Daoy (cell line): ENCODE measurements around the gene DCTN2. TPM values are rescaled to one million over a fixed set of nuclear protein-coding genes. Genes with fewer than 3 reads are reported as not detected.
A peak's percentile ranks its signal among the peaks of the same experiment; 100 is the strongest.
"Not testable (repeated sequence)": the region's sequence is repeated elsewhere in the genome, so short reads cannot be mapped to it uniquely, and the experiment has no call there.

Experiments used
- DNase-seq: peaks from one replicate; pipeline ENCODE4 v3.0.0-alpha.2; 2015; ENCODE audit warnings: low read depth
- total RNA-seq: library from RNA; depleted of rRNA; stranded (reverse); fragments of >200 nt; shearing (Covaris generic); gene quantifications from 2 replicates; pipeline ENCODE4 v1.2.3, GENCODE V29; 2014

DCTN2 gene
- total RNA-seq, 1 experiment from 2014 or later: 108 TPM

DNA sequence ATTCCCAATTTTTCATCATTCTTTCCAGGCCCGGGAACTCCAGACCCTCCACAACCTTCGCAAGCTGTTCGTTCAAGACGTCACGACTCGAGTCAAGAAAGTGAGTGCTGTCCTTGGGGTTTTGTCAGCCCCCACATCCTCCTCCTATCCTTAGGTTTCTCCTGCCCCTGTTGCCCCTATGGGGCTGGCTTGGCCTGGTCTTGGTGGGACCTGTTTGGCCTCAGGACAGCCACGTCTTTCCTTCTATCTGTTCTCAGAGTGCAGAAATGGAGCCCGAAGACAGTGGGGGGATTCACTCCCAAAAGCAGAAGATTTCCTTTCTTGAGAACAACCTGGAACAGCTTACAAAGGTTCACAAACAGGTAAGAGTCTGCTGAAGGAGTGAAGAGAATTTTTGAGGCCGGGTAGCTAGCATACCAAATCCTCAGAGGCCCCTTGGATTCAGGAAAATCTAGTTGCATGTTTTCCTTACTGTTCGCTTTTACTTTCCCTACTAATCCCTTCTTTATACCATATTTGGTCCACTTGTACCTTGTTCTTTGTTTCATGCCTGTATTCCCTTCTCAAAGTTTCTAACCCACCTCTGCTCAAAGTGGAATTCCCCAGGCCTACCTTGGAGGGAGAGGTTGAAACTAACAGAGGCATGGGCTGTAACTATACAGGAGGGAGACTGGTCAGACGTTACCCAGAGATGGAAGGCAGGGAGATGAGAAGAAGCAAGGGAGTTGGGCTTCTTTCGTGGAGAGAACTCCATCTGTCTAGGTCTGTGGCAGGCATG is 31.2 kb upstream of the DCTN2 start:
- DNase-seq: no peak

DNA sequence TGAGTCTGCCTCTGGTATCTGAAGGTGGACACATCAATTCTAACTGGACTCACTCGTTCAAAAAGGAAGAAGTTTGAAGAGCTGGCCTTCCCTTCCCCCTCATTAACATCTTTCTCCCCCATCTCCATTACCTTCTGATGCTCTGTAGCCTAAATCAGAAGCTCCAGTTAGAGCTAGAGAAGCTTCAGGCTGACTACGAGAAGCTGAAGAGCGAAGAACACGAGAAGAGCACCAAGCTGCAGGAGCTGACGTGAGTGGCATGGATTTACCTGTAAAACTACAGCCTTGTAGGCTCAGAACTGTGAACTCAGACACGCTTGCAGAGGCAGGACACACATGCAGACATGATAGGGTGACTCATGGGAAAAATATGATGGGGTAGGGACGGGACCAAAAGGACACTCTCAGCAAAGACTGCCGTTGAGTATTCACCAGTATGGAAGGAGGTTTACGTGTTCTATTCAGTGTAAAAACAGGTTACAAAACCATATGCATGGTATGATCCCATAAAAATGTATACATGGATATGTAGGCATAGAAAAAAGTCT is 29.7 kb upstream of the DCTN2 start:
- DNase-seq: peak; percentile 32

DNA sequence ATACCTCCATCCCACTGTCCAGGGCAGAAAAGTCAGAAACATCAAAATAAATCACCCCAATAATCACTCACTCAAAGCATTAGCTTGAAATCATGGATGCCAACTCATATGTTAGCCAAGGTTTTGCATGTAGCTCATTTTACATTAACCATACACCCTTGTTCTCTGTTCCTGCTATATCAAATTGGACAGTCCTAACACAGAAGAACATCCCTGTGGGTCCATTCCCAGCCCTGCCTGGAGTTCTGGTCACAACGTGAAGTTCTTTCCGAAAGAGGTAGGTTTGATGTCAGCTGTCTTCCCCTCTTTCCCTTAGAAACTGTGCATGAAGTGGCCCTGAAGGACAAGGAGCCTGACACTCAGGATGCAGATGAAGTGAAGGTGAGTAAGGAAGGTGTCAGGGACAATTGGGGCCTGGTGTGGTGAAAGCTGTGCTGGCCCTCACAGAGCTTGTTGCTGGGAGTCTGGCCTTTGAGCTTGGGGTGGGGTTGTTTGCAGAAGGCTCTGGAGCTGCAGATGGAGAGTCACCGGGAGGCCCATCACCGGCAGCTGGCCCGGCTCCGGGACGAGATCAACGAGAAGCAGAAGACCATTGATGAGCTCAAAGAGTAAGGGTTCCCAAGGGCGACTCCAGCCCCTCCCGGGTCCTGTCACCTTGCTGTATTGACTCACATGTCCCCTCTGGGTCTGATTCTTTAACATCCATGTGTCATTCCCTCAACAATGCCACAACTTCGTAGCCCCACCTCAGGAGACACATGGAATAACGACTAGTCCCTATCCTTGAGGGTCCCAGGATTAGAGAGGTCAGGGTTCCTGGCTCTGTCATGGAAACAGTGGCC is 29.0 kb upstream of the DCTN2 start:
- DNase-seq: no peak

DNA sequence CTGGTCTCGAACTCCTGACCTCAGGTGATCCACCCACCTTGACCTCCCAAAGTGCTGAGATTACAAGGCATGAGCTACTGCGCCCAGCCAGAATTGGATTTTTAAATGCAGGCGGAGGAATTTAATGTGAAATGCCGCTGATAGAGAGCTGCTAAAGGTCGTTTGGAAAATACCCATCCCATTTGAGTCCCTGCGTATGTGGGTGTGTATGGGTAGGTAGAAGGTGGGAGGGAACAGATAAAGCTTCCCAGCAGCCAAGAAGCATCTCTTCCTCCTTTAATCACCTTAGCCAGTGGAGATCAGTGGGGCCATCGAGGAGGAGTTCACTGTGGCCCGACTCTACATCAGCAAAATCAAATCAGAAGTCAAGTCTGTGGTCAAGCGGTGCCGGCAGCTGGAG is 27.8 kb upstream of the DCTN2 start:
- no peak for DNase-seq

DNA sequence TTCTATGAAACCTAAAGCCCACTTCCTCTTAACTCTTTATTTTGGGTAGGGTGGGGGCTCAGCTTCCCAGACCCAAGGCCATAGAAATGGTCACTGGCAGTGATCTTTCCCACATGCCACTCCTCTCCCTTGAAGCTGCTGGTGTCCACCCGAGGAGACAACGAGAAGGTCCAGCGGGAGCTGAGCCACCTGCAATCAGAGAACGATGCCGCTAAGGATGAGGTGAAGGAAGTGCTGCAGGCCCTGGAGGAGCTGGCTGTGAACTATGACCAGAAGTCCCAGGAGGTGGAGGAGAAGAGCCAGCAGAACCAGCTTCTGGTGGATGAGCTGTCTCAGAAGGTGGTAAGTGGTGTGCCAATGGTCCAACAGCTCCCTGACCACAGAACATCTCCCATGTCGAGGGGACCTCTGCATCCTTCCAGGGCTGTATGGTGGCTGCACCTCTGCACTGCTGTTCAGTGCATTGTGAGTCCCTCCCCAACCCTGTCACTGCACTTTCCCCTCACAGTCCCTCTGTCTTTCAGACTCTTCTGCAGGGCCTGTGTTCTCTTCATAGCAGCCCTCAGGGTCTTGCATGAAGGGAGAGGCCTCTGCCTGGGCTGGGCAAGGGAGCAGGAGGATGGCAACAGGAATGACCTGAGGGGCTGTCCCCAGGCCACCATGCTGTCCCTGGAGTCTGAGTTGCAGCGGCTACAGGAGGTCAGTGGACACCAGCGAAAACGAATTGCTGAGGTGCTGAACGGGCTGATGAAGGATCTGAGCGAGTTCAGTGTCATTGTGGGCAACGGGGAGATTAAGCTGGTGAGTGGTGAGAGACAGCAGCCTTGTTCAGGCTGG is 25.2 kb upstream of the DCTN2 start:
- DNase-seq: no peak

DNA sequence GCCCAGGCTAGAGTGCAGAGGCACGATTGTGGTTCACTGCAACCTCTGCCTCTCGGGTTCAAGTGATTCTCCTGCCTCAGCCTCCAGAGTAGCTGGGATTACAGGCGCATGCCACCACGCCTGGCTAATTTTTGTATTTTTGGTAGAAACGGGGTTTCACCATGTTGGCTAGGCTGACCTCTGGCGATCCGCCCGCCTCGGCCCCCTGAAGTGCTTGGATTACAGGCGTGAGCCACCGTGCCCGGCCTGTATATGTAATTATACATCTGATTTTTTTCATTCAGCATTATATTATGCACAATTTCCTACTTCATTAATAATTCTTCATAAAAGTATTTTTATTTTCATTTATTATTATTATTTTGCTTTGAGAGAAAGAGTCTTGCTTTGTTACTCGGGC is 23.4 kb upstream of the DCTN2 start:
- not testable (repeated sequence) for DNase-seq

DNA sequence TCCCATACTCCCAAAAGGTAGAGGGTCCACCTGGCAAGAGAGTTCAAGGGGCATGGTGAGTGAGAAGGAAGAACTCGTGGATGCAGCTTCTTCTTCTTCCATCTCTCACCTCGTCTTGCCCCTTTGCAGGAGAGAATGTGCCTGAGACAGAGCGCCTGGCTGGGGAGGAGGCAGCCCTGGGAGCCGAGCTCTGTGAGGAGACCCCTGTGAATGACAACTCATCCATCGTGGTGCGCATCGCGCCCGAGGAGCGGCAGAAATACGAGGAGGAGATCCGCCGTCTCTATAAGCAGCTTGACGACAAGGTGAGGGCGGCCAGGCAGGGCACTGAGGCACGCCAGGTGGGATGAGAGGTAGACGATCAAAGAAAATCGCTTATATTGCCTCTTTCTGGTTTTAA is 22.9 kb upstream of the DCTN2 start:
- DNase-seq: no peak

DNA sequence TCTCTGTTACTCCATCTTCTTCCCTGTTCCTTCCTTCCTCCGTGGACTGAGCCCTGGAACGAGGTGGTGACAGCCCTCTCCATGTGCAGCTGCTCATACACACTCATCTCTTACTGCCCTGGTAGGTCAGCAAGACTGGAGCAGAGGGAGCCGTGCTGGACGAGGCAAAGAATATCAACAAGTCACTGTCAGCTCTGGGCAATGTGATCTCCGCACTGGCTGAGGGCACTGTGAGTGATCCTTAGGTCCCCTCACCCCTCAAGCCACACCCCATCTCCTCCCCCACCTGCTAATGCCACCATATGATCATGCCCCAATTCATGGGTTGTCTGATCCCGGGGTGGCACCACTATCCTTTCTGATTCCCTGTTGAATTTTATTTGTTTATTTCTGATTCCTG is 21.8 kb upstream of the DCTN2 start:
- DNase-seq: no peak

DNA sequence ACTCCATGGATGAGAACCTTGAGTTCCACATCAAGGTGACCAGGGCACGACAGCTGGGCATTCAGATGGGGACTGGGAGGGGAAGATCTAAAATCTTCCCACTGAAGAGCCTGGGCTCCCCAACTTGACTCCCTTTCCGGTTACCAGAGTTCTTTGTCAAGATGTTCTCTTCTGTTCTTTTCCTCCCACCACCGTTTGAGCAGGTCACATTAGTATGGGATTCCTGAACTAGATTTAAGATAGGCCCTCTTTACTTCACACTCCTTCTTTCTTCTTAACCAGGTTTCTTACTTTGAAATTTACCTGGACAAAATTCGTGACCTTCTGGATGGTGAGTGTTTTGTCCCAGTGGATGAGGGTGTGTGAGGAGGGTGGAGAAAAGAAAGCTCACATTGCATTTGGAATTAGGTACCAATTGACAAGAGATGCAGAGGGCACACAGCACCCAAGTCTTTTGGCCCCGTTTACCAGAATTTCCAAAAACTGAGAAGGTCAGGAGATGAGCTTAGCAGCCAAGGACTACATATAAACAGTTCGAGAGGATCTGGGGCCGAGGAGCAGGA is 17.3 kb upstream of the DCTN2 start:
- no peak for DNase-seq

DNA sequence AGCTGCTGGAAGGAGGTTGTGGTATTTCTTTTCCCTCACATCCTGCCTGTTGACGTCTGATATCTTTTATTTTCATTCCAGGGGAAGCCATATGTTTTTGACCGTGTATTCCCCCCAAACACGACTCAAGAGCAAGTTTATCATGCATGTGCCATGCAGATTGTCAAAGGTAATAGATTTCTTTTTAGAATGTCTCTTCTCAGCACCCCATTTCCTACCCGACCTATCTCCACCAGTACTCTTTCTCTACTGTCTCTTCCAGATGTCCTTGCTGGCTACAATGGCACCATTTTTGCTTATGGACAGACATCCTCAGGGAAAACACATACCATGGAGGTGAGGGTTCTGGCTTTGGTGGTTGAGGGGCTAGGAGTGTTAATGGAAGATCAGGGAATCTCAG is 16.4 kb upstream of the DCTN2 start:
- DNase-seq: no peak

DNA sequence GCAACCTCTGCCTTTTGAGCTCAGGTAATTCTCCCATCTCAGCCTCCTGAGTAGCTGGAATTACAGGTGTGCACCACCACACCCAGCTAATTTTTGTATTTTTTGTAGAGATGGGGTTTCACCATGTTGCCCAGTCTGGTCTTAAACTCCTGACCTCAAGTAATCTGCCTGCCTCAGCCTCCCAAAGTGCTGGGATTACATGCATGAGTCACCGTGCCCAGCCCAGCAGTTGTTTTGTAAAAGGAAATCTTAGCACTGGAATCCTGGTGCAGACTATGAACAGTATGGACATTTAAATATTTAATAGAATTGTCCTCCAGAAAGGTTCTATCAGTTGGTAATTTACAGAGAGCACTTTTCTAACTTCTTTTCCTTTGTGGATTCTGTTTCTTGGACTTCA is 14.1 kb upstream of the DCTN2 start:
- DNase-seq: peak; percentile 27

DNA sequence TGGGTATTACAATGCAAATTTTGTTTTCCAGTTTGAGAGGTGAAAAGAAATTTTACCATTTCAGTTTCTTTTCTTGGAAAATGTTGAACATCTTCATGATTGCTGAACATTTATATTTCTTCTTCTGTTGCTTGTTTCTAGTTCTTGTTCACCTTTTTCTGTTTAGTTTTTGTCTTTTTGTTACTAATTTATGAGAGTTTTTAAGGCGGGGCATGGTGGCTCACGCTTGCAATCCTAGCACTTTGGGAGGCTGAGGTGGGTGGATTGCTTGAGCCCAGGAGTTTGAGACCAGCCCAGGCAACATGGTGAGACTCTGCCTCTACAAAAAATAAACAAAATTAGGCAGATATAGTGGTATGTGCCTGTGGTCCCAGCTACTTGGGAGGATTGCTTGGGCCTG is 13.5 kb upstream of the DCTN2 start:
- no peak for DNase-seq

DNA sequence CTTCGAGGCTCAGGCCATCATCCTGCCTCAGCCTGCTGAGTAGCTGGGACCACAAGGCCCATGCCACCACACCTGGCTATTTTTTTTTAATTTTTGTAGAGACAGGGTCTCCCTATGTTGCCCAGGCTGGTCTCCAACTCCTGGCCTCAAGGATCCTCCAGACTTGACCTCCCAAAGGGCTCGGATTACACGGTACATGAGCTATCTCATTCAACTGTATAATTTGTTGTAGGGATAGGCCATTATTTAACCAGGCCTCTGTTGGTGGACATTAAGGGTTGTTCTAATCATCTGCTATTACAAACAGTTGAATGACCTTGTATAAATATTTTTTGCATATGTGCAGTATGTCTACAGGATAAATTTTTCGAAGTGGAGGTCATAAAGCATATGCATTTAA is 11.9 kb upstream of the DCTN2 start:
- DNase-seq: no peak

DNA sequence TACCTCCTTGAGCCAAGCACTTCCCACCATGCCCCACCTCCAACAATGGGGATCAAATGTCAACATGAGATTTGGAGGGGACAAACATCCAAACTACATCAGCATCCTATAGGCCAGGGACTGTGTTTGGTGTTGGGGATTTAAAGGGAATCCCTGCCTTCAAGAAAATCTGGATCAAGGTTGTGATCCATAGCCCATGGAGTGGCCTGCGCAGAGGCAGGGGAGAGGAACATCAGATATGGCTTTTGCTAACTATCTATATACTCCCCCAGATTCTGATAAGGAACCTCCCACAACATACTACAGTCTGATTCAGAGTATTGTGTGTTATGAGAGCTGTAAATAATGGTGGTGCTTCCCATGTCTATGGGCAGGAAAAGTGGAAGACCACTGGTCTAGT is 7.9 kb upstream of the DCTN2 start:
- DNase-seq: no peak

DNA sequence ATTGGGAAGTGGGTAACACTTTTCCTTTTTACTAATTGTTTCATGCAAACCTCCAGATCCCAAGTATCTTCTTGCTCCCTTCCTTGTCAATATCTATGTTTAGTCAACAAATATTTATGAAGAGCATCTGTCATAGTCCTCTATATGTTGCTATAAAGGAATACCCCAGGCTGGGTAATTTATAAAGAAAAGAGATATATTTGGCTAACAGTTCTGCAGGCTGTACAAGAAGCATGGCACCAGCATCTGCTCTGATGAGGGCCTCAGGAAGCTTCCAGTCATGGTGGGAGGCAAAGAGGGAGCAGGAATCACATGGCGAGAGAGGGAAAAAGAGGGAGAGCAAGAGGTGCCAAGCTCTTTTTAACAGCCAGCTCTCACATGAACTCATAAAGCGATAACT is 7.5 kb upstream of the DCTN2 start:
- DNase-seq: no peak

DNA sequence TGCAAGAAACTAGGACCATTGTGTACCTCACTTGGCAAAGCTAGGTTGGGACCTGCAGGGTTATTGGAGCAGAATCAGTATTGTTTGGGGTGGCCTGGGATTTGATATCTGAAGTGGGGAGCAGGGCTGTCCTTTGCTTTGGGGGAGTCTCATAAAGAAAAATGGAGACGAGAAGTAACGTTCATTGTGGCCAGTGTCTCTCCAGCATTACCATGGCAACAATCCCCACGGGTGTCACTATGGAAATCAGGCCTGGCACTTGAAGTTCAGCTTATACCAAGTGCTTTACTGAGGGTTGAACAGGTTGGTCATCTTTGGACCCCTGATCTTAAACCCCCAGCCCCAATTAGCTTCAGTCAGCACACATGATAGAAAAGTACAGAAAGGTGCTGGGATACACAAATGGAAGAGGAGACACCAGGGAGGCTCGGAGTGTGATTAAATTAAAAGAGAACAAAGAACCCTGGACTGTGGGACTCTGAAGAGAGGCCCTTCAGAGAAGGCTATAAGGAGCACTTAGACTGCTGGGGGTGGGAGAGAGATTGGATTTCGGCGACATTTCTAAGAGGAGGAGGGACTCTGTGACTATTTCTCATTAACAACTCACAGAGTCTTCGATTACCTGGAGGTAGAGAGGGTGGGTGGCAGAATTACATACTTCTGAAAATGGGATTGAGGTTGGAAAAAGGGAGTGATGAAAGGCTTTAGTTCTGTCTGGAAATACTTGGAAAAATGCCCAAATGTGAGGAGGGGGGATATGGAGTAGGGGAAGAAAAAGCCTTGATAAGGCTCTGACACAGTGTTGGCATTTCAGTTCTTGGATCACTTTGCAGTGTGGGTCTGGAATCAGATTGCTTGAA is 6.6 kb upstream of the DCTN2 start:
- DNase-seq: no peak

DNA sequence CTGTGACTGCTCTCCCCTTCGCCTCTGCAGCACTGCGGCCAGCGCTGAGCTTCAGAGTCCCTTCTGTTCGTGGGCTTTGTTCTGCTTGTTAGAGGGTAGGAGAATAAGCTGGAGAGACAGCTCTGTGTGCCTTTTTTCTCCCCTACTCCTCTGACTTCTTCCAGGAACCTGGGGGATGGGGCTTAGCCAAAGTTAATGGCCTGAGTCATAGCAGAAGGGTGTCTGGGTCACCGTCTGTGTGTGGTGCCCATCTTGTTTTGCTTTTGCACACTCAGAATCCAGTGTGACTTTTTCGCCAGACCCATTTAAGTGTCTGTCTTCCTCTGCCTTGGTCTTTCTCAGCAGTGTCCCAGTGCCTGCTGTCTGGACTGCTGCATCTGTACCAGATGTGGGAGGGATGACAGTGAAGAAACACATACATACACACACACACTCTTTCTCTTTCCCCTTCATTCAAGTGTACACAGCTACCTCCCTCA is 5.9 kb upstream of the DCTN2 start:
- DNase-seq: peak; percentile 74

DNA sequence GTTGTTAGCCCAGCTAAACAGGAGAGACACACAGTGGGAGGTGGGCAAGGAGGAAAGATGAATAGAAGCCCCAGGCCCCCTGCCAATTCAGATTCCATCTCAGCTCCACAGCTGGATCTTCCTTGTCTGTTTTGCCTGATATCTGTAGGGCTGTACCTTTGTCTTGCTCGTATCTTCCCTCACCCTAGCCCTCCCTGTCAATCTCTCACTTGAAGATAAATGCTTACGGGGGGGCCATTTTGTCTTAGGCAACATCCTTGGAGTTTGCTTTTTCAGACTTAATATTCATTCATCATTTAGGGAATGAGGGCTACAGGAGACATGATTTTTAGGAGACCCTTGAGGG is 5.3 kb upstream of the DCTN2 start:
- no peak for DNase-seq

DNA sequence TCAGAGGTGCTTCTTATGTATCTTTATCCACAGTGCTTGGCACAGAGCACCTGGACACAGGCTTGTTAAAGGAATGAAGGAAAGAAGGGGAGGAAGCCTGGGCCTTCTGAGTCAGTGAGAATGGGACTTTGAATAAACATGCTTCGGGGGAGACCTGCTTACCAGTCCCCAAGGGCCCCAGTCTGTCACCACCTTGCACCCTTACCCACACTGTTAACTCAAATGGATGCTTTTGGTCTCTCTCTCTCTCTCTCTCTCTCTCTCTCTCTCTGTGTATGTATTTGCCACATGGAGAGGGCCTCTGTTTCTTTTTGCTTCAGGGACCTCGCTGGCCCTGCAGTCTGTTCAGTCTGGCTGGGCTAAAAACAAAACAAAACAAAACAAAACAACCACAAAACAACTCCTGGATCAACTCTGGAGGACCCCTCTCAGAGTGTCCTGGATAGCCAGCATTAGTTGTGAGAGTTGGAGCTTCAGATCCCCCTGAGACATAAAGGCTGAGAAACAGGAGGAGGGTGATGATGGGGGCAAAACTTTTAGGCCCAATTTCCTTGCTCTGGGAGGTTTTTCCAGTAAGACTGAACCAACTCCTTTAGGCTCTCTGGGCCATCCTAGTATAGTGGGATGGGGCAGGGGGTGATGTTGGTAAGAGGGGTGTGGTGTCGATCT is 4.8 kb upstream of the DCTN2 start:
- no peak for DNase-seq
